ENCODE results near the gene GSE1.

The GSE1 gene

GRCh38 chr16:85636234-85636812 lies 23.2 kb downstream of the GSE1 start:
- no peak for DNase-seq

GRCh38 chr16:85637061-85637807 lies 24.1 kb downstream of the GSE1 start:
- DNase-seq, result peak; percentile 33

- no peak for DNase-seq
Measured at GRCh38 chr16:85637808-85638647, 24.9 kb downstream of the GSE1 start.

- DNase-seq, result no peak
Measured at GRCh38 chr16:85638695-85639409, 25.7 kb downstream of the GSE1 start.

GRCh38 chr16:85639529-85640253 lies 26.6 kb downstream of the GSE1 start:
- DNase-seq, result peak; percentile 90

GRCh38 chr16:85640254-85640558 lies 27.1 kb downstream of the GSE1 start:
- no peak for DNase-seq

- DNase-seq, result no peak
Measured at GRCh38 chr16:85640585-85640984, 27.5 kb downstream of the GSE1 start.

GRCh38 chr16:85641305-85641704 lies 28.2 kb downstream of the GSE1 start:
- no peak for DNase-seq

- peak; percentile 36 for DNase-seq
Measured at GRCh38 chr16:85641776-85642176, 28.7 kb downstream of the GSE1 start.

GRCh38 chr16:85642762-85643358 lies 29.7 kb downstream of the GSE1 start:
- no peak for DNase-seq

- no peak for DNase-seq
Measured at GRCh38 chr16:85643631-85644030, 30.5 kb downstream of the GSE1 start.

GRCh38 chr16:85644093-85644712 lies 31.1 kb downstream of the GSE1 start:
- no peak for DNase-seq

- DNase-seq, result no peak
Measured at GRCh38 chr16:85645021-85645589, 32.0 kb downstream of the GSE1 start.

- no peak for DNase-seq
Measured at GRCh38 chr16:85646358-85646907, 33.3 kb downstream of the GSE1 start.

GRCh38 chr16:85646976-85647375 lies 33.9 kb downstream of the GSE1 start:
- no peak for DNase-seq

GRCh38 chr16:85648070-85648714 lies 35.1 kb downstream of the GSE1 start:
- no peak for DNase-seq

GRCh38 chr16:85648805-85649204 lies 35.7 kb downstream of the GSE1 start:
- DNase-seq, result no peak

GRCh38 chr16:85649411-85650134 lies 36.5 kb downstream of the GSE1 start:
- DNase-seq, result peak; percentile 79

- DNase-seq, result peak; percentile 76
Measured at GRCh38 chr16:85650135-85650843, 37.2 kb downstream of the GSE1 start.
